ENCODE results near the gene WASF2. TPM values are rescaled to one million over a fixed set of nuclear protein-coding genes. Genes with fewer than 3 reads are reported as not detected.
A peak's percentile ranks its signal among the peaks of the same experiment; 100 is the strongest.

WASF2 gene
- total RNA-seq, 1 donor from 2014 or later = 109 TPM

DNA sequence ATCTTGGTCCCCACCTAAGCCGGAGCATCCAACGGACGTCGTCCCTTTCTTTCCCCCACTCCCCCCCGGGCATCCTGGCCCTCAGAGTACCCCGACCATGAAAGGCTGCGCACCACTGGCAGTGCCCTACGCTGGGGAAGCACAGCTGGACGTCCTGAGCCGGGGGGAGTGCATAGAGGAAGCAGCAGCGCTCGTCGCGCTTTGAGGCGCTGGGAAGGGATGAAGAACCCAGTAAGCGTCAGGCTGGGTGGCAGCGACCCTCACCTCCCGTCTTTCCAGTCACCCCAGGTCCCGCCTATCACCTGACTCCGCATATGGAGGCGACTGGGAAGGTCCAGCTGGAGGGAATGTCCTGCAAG lies 128.9 kb downstream of the WASF2 start:
- H3K9me3 Mint-ChIP-seq = no peaks in the 10 kb centered on the region
- H3K27ac Mint-ChIP-seq = no peak overlapping the region
- H3K4me1 Mint-ChIP-seq (ENCODE audit: low read depth) = peaks cover 29% of the 10 kb centered on the region
- H3K36me3 Mint-ChIP-seq (ENCODE audit: low read depth) = no peaks in the 10 kb centered on the region
- DNase-seq (ENCODE audit: low spot score) = no peak
- H3K4me3 Mint-ChIP-seq = peak overlapping the region; percentile 82
- H3K27me3 Mint-ChIP-seq (ENCODE audit: insufficient read depth) = no peaks in the 10 kb centered on the region
- intact Hi-C loops (cut with micrococcal nuclease) = no loop called here

DNA sequence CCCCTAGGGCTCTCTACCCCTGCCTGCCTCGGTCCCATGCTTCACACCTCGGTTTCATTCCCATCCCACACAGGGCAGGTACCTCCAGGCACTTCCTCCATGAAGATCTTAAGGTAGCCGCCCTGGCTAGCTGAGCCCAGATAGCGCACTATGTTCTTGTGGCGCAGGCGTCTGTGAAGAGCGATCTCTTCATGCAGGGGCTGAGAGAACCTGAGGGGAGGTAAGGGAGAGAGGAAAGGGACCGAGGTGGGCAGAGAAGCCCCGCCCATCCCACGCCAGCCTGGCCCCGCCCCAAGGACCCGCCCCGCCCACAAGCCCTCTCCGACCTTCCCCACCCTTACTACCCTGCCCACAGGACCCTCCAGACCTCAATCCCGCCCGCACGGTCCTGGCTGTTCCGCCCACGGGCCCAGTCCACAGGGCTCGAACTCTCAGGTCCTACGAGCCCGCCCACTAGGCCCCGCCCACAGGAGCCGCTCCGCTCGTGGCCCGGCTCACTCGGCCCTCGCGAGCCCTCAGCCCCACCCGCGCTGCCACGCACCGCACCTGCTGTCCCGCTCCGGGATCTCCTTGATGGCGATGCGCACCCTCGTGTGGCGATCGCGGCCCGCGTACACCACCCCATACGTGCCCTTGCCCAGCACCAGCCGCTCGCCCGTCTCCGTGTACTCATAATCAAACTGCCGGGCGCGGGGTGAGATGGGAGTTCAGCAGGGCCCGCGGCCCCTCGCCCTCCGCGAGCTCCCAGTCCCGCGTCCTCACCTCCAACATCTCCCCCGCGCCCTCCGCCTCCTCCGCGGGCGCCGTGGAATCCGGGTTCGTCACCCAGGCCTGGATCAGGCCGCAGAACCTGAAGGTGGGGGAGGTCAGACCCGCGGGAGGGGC lies 129.6 kb downstream of the WASF2 start:
- peak overlapping the region; percentile 82 for H3K4me3 Mint-ChIP-seq

DNA sequence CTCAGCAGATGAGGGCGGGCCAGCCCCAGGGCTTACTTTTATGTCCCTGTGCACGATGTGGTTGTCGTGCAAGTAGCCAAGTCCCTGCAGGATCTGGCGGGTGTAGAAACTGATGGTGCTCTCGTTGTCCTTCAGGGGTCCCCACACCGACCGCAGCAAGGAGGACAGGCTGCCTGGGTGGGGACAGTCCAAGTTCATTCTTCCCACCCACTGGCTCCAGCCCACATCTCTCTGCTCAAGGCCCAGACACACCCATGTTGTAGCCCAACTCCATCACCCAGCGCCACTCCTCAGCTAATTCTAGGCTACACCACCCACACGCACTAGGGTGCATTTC lies 130.2 kb downstream of the WASF2 start:
- intact Hi-C loops (cut with micrococcal nuclease) = no loop called here
- no peak for DNase-seq (ENCODE audit: low spot score)
- Mint-ChIP-seq H3K36me3 (ENCODE audit: low read depth) (no peaks in the 10 kb centered on the region), H3K27me3 (ENCODE audit: insufficient read depth) (no peaks in the 10 kb centered on the region), H3K4me1 (ENCODE audit: low read depth) (peaks cover 23% of the 10 kb centered on the region), H3K27ac (peak overlapping the region; percentile 33), H3K9me3 (no peaks in the 10 kb centered on the region), H3K4me3 (peak overlapping the region; percentile 82)

More for the DNA sequence above, 129.6 kb downstream of the WASF2 start:
- Mint-ChIP-seq H3K4me1 (ENCODE audit: low read depth) (peaks cover 28% of the 10 kb centered on the region), H3K27me3 (ENCODE audit: insufficient read depth) (no peaks in the 10 kb centered on the region), H3K9me3 (no peaks in the 10 kb centered on the region), H3K27ac (peak overlapping the region; percentile 33), H3K36me3 (ENCODE audit: low read depth) (no peaks in the 10 kb centered on the region)
- peak; percentile 47 for DNase-seq (ENCODE audit: low spot score)
- intact Hi-C loops (cut with micrococcal nuclease) = no loop called here

DNA sequence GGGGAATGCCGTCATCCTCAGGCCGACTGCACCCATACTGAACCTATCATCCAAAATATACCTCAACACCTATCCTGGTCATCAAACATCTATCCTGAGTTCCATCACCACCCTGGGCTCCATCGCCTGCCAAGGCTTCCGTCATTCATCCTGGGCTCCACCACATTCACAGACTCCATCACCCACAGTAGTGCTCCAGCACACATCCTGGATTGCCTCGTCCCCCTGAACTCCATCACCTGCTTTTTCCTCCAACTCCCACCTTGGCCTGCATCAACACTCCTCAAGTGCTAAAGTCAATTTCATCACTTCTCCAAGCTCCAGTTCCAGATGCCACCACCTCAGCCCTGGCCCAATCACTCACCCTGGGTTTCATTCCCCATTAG lies 131.0 kb downstream of the WASF2 start:
- Mint-ChIP-seq H3K27ac (peak overlapping the region; percentile 13), H3K4me3 (no peak overlapping the region), H3K27me3 (ENCODE audit: insufficient read depth) (no peaks in the 10 kb centered on the region), H3K9me3 (no peaks in the 10 kb centered on the region), H3K4me1 (ENCODE audit: low read depth) (peaks cover 22% of the 10 kb centered on the region), H3K36me3 (ENCODE audit: low read depth) (no peaks in the 10 kb centered on the region)
- intact Hi-C loops (cut with micrococcal nuclease) = no loop called here
- no peak for DNase-seq (ENCODE audit: low spot score)

DNA sequence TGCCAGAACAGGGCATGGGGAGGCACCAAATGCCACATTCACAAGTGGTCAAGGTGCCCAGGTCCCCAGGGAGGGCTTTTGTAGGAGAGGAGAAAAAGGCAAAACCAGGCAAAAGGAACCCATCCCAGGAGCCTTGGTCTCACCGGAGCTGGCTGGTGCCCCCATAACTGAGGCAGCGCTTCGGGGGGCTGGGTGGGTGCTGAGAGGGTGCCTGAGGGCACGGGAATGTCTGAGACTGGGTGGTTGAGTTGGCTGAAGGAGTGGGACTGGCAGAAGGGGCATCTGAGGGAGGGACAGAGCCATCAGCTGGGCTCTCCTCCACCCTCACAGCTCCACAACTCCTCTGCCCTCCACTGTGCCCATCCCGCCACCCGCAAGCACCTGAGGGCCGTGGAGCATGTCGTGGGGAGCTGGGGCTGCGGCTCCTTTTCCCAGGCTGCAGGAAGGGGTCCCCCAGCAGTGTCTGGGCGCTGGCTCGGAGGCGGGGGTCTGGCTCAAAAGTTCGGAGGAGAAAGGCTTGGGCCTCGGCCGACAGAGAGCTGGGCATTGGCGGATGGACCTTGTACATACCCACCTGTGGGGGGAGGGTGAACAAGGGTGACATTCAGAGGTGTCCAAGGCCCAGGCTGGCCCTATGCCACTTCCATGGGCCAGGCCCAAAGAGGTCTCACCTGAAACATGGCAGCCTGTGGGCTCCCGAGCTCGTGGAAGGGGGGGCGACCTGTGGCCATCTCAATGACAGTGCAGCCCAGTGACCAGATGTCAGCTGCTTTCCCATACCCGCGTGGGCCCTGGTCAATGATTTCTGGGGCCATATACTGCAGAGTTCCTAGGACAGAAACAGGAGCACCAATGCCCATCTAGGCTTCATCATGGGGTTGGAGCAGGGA lies 131.7 kb downstream of the WASF2 start:
- no peaks in the 10 kb centered on the region for H3K36me3 Mint-ChIP-seq (ENCODE audit: low read depth)
- peak overlapping the region; percentile 58 for H3K4me3 Mint-ChIP-seq
- no peak for DNase-seq (ENCODE audit: low spot score)

DNA sequence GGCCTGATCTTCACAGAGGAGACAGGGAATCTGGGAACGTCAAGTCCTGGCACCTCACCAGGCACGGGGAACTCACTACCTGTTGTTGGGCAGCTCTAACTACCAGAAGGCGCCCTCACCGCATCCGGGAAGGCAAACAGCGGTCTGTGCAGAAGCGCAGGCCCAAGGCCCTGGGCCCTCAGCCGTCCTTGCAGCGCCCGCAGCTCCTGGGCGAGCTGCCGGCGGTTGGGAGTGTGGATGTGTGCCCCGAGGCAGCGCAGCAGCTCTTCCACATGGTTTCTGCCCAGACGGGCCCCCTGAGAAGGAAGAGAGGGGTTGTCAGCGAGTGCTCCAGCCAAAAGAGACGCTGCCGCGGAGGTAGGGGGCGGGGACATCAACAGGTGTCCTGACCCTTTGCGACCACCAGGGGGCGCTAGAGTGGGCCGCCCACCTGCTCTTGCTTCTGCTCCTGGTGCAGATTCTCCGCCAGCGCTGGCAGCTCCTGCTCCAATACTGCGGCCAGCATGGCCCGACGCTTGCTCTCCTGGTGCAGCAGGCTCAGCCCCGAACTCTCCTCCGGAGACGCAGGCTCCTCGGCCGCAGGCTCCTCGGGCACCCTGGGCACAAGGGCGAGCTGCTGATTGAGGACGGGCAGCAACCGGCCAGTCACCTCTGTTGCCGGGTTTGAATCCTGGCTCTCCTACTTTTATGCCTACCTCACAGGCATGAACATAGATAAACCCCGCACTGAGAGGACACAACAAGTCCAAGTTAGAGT lies 132.5 kb downstream of the WASF2 start:
- Mint-ChIP-seq H3K4me1 (ENCODE audit: low read depth) (peaks cover 22% of the 10 kb centered on the region), H3K27me3 (ENCODE audit: insufficient read depth) (no peaks in the 10 kb centered on the region), H3K36me3 (ENCODE audit: low read depth) (no peaks in the 10 kb centered on the region), H3K9me3 (no peaks in the 10 kb centered on the region), H3K4me3 (peak overlapping the region; percentile 58), H3K27ac (peak overlapping the region; percentile 74)
- intact Hi-C loops (cut with micrococcal nuclease) = loop anchor here (1.0 to 2.0 kb wide), 6 partner anchors 8 to 57 kb away; partner anchors contain the start of genes SYTL1 and TMEM222
- peak; percentile 73 for DNase-seq (ENCODE audit: low spot score)

More for the DNA sequence above, 131.7 kb downstream of the WASF2 start:
- H3K27me3 Mint-ChIP-seq (ENCODE audit: insufficient read depth) = no peaks in the 10 kb centered on the region
- H3K9me3 Mint-ChIP-seq = no peaks in the 10 kb centered on the region
- H3K4me1 Mint-ChIP-seq (ENCODE audit: low read depth) = peaks cover 22% of the 10 kb centered on the region
- no peak overlapping the region for H3K27ac Mint-ChIP-seq
- intact Hi-C loops (cut with micrococcal nuclease) = no loop called here

DNA sequence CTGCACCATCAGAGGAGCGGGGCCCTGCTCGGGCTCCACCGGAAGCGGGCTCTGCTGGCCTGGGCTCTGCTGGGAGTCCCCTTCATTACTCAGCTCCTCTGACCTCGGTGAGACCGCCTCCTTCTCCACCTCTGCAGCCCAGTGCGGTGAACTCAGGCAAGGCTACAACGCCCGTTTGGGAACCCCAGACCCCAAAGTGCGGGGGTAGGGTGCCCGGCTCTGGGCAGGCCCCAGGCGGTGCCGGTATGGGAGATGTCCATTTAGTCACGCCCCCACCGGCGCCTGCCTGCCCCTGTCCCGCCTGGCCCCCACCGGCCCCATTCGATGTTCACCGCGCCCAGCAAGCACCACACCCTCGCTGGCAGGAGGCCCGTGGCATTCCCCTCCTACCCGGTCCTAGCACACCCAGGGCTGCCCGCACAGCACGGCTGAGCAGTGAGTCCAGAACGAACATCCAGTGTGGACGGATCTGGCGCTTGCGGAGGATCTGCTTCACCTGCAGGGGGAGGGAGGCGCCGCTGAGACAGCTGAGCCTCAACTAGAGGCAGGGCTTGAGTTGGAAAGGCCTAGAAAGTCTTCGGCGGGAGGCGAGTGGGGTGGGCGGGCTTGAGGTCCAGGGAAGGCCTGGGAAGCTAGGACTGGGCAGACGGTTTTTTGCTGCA lies 133.2 kb downstream of the WASF2 start:
- Mint-ChIP-seq H3K36me3 (ENCODE audit: low read depth) (no peaks in the 10 kb centered on the region), H3K9me3 (no peaks in the 10 kb centered on the region), H3K4me3 (peak overlapping the region; percentile 58), H3K4me1 (ENCODE audit: low read depth) (peaks cover 22% of the 10 kb centered on the region), H3K27me3 (ENCODE audit: insufficient read depth) (no peaks in the 10 kb centered on the region), H3K27ac (peak overlapping the region; percentile 74)
- no peak for DNase-seq (ENCODE audit: low spot score)
- intact Hi-C loops (cut with micrococcal nuclease) = loop anchor here (1.0 to 2.0 kb wide), 6 partner anchors 9 to 56 kb away; partner anchors contain the start of genes SYTL1 and TMEM222

DNA sequence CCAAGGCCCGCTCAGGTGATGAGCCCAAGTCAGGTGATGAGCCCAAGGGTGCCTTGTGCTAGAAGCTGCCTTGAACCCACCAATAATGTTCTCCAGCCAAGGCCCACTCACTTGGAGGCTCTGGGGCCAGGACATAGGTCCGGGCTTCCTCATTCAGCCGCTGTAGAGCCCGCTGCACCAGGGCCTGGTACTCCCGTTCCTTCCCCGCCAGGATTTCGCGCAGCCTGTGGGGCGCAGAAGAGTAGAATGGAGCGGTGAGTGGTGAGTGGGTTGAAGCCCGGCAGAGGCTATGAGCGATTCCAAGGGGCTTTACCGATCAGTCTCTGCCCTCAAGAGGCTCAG lies 133.7 kb downstream of the WASF2 start:
- DNase-seq (ENCODE audit: low spot score) = no peak
- Mint-ChIP-seq H3K27ac (no peak overlapping the region), H3K27me3 (ENCODE audit: insufficient read depth) (no peaks in the 10 kb centered on the region), H3K4me3 (peak overlapping the region; percentile 2), H3K4me1 (ENCODE audit: low read depth) (peaks cover 22% of the 10 kb centered on the region), H3K9me3 (no peaks in the 10 kb centered on the region), H3K36me3 (ENCODE audit: low read depth) (peaks cover 3% of the 10 kb centered on the region)
- intact Hi-C loops (cut with micrococcal nuclease) = loop anchor here (2.0 kb wide), 1 partner anchor 55 kb away; no protein-coding TSS in a partner anchor

DNA sequence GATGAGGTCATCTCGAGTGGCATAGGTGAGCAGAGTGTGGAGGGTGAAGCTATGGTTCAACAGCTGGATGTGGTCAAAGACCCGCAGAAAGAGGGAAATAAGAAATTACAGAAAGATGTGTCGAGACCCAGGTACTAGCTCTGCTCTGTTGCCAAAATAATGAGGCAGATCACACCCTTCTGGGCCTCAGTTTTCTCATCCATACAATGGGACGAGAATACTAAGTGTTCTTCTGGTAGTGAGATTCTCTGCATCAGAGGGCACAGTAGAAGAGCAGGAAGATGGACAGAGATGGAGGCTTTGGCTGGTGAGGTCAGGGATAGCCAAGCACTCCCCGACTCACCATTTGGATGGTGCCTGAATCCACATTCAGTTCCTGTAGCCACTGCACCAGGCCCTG lies 134.3 kb downstream of the WASF2 start:
- H3K4me3 Mint-ChIP-seq = no peak overlapping the region
- no peaks in the 10 kb centered on the region for H3K27me3 Mint-ChIP-seq (ENCODE audit: insufficient read depth)
- peaks cover 3% of the 10 kb centered on the region for H3K36me3 Mint-ChIP-seq (ENCODE audit: low read depth)
- peaks cover 22% of the 10 kb centered on the region for H3K4me1 Mint-ChIP-seq (ENCODE audit: low read depth)
- no peak overlapping the region for H3K27ac Mint-ChIP-seq
- intact Hi-C loops (cut with micrococcal nuclease) = loop anchor here (2.0 kb wide), 1 partner anchor 55 kb away; no protein-coding TSS in a partner anchor
- DNase-seq (ENCODE audit: low spot score) = no peak
- H3K9me3 Mint-ChIP-seq = no peaks in the 10 kb centered on the region

Other genes with a start within 250 kb of the WASF2 start
- gene TMEM222, start 168.0 kb downstream of the WASF2 start, total RNA-seq = 44.3 and 47.4 TPM in 2 replicates
- 24.4 and 26.3 TPM in 2 replicates for gene SYTL1, start 148.1 kb downstream of the WASF2 start, total RNA-seq
- 11.2 and 13.7 TPM in 2 replicates for gene MAP3K6, start 123.2 kb downstream of the WASF2 start, total RNA-seq
- gene FCN3, start 115.3 kb downstream of the WASF2 start, total RNA-seq = not detected in 2 replicates
- not detected in 2 replicates for gene CD164L2, start 106.8 kb downstream of the WASF2 start, total RNA-seq
- gene GPR3, start 97.5 kb downstream of the WASF2 start, total RNA-seq = 3.2 and 4.0 TPM in 2 replicates
- 33.7 and 33.9 TPM in 2 replicates for gene AHDC1, start 114.0 kb upstream of the WASF2 start, total RNA-seq
- 0.21 and 0.27 TPM in 2 replicates for gene FGR, start 145.0 kb upstream of the WASF2 start, total RNA-seq
- 71.7 and 85.6 TPM in 2 replicates for gene IFI6, start 182.0 kb upstream of the WASF2 start, total RNA-seq
- 9.9 and 13.1 TPM in 2 replicates for gene FAM76A, start 235.8 kb upstream of the WASF2 start, total RNA-seq

Measured in activated T-helper 1 cell treated with anti-CD3 and anti-CD28 coated beads, Interleukin-12 subunit alpha, Interleukin-12 subunit beta, Interleukin-2, Interleukin-4 antibody, amounts not matched to agents 30 ng/mL and 10 ng/mL and 1 ng/mL, durations not matched to agents 14 hours and 24 hours and 36 hours (primary cell).